Measurements from ENCODE around the gene LETM1.

DNA sequence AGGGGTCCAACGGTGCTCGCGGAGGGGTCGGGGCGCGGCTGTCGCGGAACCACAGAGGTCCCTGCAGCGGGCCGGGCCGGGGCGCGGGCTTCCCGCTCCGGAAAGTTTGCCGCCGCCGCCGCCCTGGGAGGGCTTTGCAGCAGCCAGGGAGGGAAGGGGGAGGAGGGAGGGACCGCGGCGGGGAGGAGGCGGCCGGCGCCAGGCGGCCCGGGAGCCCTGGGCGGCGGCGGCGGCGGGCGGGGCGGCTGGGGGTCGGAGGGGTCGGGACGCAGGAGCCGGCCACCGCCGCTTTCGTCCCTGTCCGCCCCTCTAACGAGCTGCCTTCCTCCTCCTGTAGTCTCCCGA lies 62.5 kb downstream of the LETM1 start:
- TF ChIP-seq EZH2 (IDR thresholded peaks at IDR 0.05; ENCODE audit: low read depth, unreplicated experiment): no peak
- TF ChIP-seq, protein P1, sequence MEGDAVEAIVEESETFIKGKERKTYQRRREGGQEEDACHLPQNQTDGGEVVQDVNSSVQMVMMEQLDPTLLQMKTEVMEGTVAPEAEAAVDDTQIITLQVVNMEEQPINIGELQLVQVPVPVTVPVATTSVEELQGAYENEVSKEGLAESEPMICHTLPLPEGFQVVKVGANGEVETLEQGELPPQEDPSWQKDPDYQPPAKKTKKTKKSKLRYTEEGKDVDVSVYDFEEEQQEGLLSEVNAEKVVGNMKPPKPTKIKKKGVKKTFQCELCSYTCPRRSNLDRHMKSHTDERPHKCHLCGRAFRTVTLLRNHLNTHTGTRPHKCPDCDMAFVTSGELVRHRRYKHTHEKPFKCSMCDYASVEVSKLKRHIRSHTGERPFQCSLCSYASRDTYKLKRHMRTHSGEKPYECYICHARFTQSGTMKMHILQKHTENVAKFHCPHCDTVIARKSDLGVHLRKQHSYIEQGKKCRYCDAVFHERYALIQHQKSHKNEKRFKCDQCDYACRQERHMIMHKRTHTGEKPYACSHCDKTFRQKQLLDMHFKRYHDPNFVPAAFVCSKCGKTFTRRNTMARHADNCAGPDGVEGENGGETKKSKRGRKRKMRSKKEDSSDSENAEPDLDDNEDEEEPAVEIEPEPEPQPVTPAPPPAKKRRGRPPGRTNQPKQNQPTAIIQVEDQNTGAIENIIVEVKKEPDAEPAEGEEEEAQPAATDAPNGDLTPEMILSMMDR (conservative IDR thresholded peaks at IDR 0.05; ENCODE audit: low read depth in 2 of 2): no peak
- no peak for TF ChIP-seq CREB1 (CRISPR knock-in tag; IDR thresholded peaks at IDR 0.05; ENCODE audit: low read depth)
- TF ChIP-seq REST (IDR thresholded peaks at IDR 0.05; ENCODE audit: unreplicated experiment): no peak
- TF ChIP-seq JUNB (IDR thresholded peaks at IDR 0.05; ENCODE audit: unreplicated experiment): no peak
- TF ChIP-seq POLR2AphosphoS5 (IDR thresholded peaks at IDR 0.05; ENCODE audit: low read depth): no peak
- no peak for TF ChIP-seq EZH2phosphoT487 (IDR thresholded peaks at IDR 0.05; ENCODE audit: unreplicated experiment)

Measured in GM23338 (cell line).